Measurements from ENCODE around the gene GJA5. TPM values are rescaled to one million over a fixed set of nuclear protein-coding genes. Genes with fewer than 3 reads are reported as not detected.

GJA5 gene
- total RNA-seq, 1 experiment from 2014 or later: not detected

GRCh38 chr1:147798731-147799130 lies 38.3 kb upstream of the GJA5 start:
- Histone ChIP-seq H3K4me3 (ENCODE audit: low read depth in 2 of 2, low read length in 2 of 2) (no peak overlapping the region), H3K27me3 (ENCODE audit: control insufficient read depth, insufficient read depth, low read length) (peaks cover 10% of the 10 kb centered on the region), H3K9me3 (ENCODE audit: control insufficient read depth, insufficient read depth, low read depth, low read length) (no peaks in the 10 kb centered on the region), H3K27ac (ENCODE audit: low read length) (no peak overlapping the region), H3K36me3 (ENCODE audit: control insufficient read depth, insufficient read depth, low read length) (no peaks in the 10 kb centered on the region), H3K4me1 (ENCODE audit: control insufficient read depth, insufficient read depth, low read length) (no peaks in the 10 kb centered on the region)
- TF ChIP-seq TCF7L2 (IDR thresholded peaks at IDR 0.05; ENCODE audit: low read depth, low read length) (no peak), REST (IDR thresholded peaks at IDR 0.05; ENCODE audit: insufficient read depth in 1 of 2, low read depth in 2 of 2, low read length in 1 of 2) (no peak), SIN3A (IDR thresholded peaks at IDR 0.05; ENCODE audit: borderline replicate concordance, insufficient read depth, low read depth, low read length) (no peak)
- no peak for DNase-seq (ENCODE audit: low read depth, low spot score)
- intact Hi-C loops (cut with micrococcal nuclease; ENCODE audit: unreplicated experiment): no loop called here
- in situ Hi-C loops (cut with HindIII; ENCODE audit: low pct_unique_long_range_greater_than_20kb, low sequenced_read_pairs): no loop called here
- CTCF ChIA-PET: no interaction called here
- BruUV-seq (replicated peaks): no TSS peak
- POLR2A ChIA-PET: no interaction called here
- ATAC-seq: no peak

GRCh38 chr1:147794570-147794969 lies 34.2 kb upstream of the GJA5 start:
- ChIA-PET POLR2A (no interaction called here), CTCF (no interaction called here)
- no TSS peak for BruUV-seq (replicated peaks)

More at GRCh38 chr1:147794570-147794969, 34.2 kb upstream of the GJA5 start:
- intact Hi-C loops (cut with micrococcal nuclease; ENCODE audit: unreplicated experiment) (no loop called here), in situ Hi-C loops (cut with HindIII; ENCODE audit: low pct_unique_long_range_greater_than_20kb, low sequenced_read_pairs) (no loop called here)
- Histone ChIP-seq H3K4me3 (ENCODE audit: low read depth in 2 of 2, low read length in 2 of 2) (no peak overlapping the region), H3K36me3 (ENCODE audit: control insufficient read depth, insufficient read depth, low read length) (no peaks in the 10 kb centered on the region), H3K27ac (ENCODE audit: low read length) (no peak overlapping the region), H3K4me1 (ENCODE audit: control insufficient read depth, insufficient read depth, low read length) (no peaks in the 10 kb centered on the region), H3K9me3 (ENCODE audit: control insufficient read depth, insufficient read depth, low read depth, low read length) (no peaks in the 10 kb centered on the region), H3K27me3 (ENCODE audit: control insufficient read depth, insufficient read depth, low read length) (peaks cover 10% of the 10 kb centered on the region)
- ATAC-seq: no peak
- no peak for DNase-seq (ENCODE audit: low read depth, low spot score)
- TF ChIP-seq SIN3A (IDR thresholded peaks at IDR 0.05; ENCODE audit: borderline replicate concordance, insufficient read depth, low read depth, low read length) (no peak), CTCF (IDR thresholded peaks at IDR 0.05) (no peak), TCF7L2 (IDR thresholded peaks at IDR 0.05; ENCODE audit: low read depth, low read length) (no peak), REST (IDR thresholded peaks at IDR 0.05; ENCODE audit: insufficient read depth in 1 of 2, low read depth in 2 of 2, low read length in 1 of 2) (no peak)

Measured in Panc1 (cell line).